Measurements from ENCODE around the gene MEG3.

GRCh38 chr14:100816286-100816949 is 9.5 kb upstream of the MEG3 start:
- no peak for TF ChIP-seq EZH2 (IDR thresholded peaks at IDR 0.05)
- TF ChIP-seq POLR2AphosphoS5 (IDR thresholded peaks at IDR 0.05; ENCODE audit: borderline replicate concordance, low read depth, low read length), result no peak
- TF ChIP-seq FOXP2 (optimal IDR thresholded peaks at IDR 0.05; ENCODE audit: control extremely low read depth, extremely low read length, insufficient read depth), result no peak

Data from SK-N-MC (cell line).